Neutrophil (primary cell): ENCODE measurements around the gene PNRC1.
A peak's percentile ranks its signal among the peaks of the same experiment; 100 is the strongest.
"Not testable (repeated sequence)": the region's sequence is repeated elsewhere in the genome, so short reads cannot be mapped to it uniquely, and the experiment has no call there.

Experiments used
- H3K27ac ChIP-seq: fragments of 200-600 bp; sonication (generic); 2 replicates; pipeline ENCODE4 v1.5.1; 2016; ENCODE audit warnings: mild to moderate bottlenecking, moderate library complexity
- H3K27me3 ChIP-seq: fragments of 200-600 bp; sonication (generic); 2 replicates; pipeline ENCODE4 v1.6.0; 2016; ENCODE audit warnings: mild to moderate bottlenecking
- H3K36me3 ChIP-seq: fragments of 200-600 bp; sonication (generic); 2 replicates; pipeline ENCODE4 v1.5.1; 2017
- H3K4me1 ChIP-seq, 2 experiments: fragments of 200-600 bp in 1 of 2; sonication (generic) in 1 of 2; 1 replicate in 1 of 2; 2 replicates in 1 of 2; pipeline versions ENCODE4 v1.5.1 to v1.6.1; 2013 to 2016; ENCODE audit warnings: low read depth in 1 of 2, low read length in 1 of 2, mild to moderate bottlenecking in 1 of 2, moderate library complexity in 1 of 2; ENCODE audit not compliant: control insufficient read depth in 1 of 2, insufficient read depth in 1 of 2
- H3K4me3 ChIP-seq, 2 experiments: fragments of 200-600 bp in 1 of 2; sonication (generic) in 1 of 2; 1 replicate in 1 of 2; 2 replicates in 1 of 2; pipeline ENCODE4 v1.5.1; 2013 to 2016; ENCODE audit warnings: low read depth in 1 of 2, low read length in 1 of 2, mild to moderate bottlenecking in 1 of 2, moderate library complexity in 1 of 2
- H3K9me3 ChIP-seq: fragments of 200-600 bp; sonication (generic); 2 replicates; pipeline ENCODE4 v1.5.1; 2016
- TF ChIP-seq, protein P1 (sequence below): fragments of 200-600 bp; sonication (generic); IDR thresholded peaks from 2 replicates; pipeline ENCODE4 v1.5.1; 2016; ENCODE audit warnings: antibody characterized with exemption

PNRC1 gene

GRCh38 chr6:89080281-89081128 lies at the start of gene PNRC1:
PNRC1 (plus strand) TSS chr6:89080751; CDS start chr6:89080895, 144 bp downstream.
- H3K27ac ChIP-seq, result peak within 1 kb of the TSS; percentile 99
- H3K4me1 ChIP-seq, result peaks cover 42 to 43% of the 10 kb centered on the region in 2 experiments
- no peaks in the 10 kb centered on the region for H3K9me3 ChIP-seq
- no peaks in the 10 kb centered on the region for H3K27me3 ChIP-seq
- TF ChIP-seq, protein P1, sequence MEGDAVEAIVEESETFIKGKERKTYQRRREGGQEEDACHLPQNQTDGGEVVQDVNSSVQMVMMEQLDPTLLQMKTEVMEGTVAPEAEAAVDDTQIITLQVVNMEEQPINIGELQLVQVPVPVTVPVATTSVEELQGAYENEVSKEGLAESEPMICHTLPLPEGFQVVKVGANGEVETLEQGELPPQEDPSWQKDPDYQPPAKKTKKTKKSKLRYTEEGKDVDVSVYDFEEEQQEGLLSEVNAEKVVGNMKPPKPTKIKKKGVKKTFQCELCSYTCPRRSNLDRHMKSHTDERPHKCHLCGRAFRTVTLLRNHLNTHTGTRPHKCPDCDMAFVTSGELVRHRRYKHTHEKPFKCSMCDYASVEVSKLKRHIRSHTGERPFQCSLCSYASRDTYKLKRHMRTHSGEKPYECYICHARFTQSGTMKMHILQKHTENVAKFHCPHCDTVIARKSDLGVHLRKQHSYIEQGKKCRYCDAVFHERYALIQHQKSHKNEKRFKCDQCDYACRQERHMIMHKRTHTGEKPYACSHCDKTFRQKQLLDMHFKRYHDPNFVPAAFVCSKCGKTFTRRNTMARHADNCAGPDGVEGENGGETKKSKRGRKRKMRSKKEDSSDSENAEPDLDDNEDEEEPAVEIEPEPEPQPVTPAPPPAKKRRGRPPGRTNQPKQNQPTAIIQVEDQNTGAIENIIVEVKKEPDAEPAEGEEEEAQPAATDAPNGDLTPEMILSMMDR, result peak; percentile 46
- peak within 1 kb of the TSS; percentile 87 to 96 for H3K4me3 ChIP-seq
- H3K36me3 ChIP-seq, result peaks cover 34% of the 10 kb centered on the region

DNA sequence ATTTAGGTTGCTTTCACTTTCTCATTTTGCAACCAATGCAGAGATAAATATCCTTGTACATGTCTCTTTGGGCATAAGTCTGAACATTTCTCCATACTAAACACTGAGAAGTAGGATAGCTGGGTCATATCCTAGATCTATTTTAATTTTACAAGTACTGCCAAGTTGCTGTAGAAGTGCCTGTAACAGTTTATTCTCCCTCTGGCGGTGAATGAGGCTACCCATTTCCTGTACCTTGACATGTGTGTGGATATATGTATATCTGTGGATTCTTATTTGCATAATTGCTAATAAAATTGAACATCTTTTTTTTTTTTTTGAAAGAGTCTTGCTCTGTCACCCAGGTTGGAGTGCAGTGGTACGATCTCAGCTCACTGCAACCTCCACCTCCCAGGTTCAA lies 48.0 kb upstream of the PNRC1 start:
- Histone ChIP-seq H3K27me3 (no peaks in the 10 kb centered on the region), H3K4me1 (peaks cover 31 to 40% of the 10 kb centered on the region in 2 experiments), H3K4me3 (no peak overlapping the region), H3K36me3 (no peaks in the 10 kb centered on the region), H3K9me3 (no peaks in the 10 kb centered on the region), H3K27ac (no peak overlapping the region)
- TF ChIP-seq, protein P1, result no peak

GRCh38 chr6:89033461-89033860 lies 47.1 kb upstream of the PNRC1 start:
- Histone ChIP-seq H3K36me3 (no peaks in the 10 kb centered on the region), H3K27ac (no peak overlapping the region)

GRCh38 chr6:89034116-89034515 lies 46.4 kb upstream of the PNRC1 start:
- not testable (repeated sequence) for H3K4me3 ChIP-seq, H3K9me3 ChIP-seq, H3K36me3 ChIP-seq, H3K27me3 ChIP-seq
- Histone ChIP-seq H3K27ac (peak overlapping the region; percentile 91), H3K4me1 (peaks cover 31 to 40% of the 10 kb centered on the region in 2 experiments)

More at GRCh38 chr6:89033461-89033860, 47.1 kb upstream of the PNRC1 start:
- TF ChIP-seq, protein P1, result no peak
- Histone ChIP-seq H3K27me3 (no peaks in the 10 kb centered on the region), H3K9me3 (no peaks in the 10 kb centered on the region), H3K4me3 (no peak overlapping the region), H3K4me1 (peaks cover 31 to 40% of the 10 kb centered on the region in 2 experiments)

DNA sequence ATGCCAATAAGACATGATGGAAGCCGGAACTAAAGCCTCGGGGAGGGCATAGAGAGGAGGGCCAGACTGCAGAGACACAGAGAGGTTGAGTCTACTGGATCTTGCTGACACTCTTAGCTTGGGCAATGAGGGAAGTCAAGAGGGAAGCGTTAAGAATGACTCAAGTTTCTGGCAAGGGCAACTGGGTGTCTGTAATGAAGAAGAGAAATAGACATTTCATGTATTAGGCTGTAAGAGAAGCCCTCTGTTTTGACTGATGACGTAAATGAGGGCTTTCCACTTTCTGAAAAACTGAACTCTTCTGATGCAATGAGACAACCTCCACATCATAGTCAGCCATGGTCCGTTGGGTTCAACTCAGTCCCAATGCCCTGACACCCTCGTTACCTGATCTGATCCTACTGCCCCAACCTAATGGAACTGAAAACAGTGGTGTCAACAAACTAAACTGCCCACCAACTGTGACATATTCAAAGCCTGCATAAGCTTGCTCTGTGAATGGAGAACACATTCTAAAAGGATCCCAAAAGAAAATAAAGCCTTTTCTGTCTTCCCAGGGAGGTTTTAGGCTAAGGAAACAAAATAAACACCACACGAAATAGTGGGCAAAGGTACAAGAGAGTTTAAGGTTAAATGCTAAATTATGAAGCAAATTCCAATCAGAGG lies 45.8 kb upstream of the PNRC1 start:
- Histone ChIP-seq H3K27me3 (no peaks in the 10 kb centered on the region), H3K4me3 (peak overlapping the region; percentile 15 to 41), H3K4me1 (peaks cover 31 to 40% of the 10 kb centered on the region in 2 experiments), H3K9me3 (no peaks in the 10 kb centered on the region), H3K27ac (peak overlapping the region; percentile 91), H3K36me3 (no peaks in the 10 kb centered on the region)
- TF ChIP-seq, protein P1, result no peak
